DMS53 (cell line): ENCODE results near the gene PAX8.
"Not testable (repeated sequence)": the region's sequence is repeated elsewhere in the genome, so short reads cannot be mapped to it uniquely, and the experiment has no call there.

Source experiments
- DNase-seq: peaks from one replicate; lab custom pipeline; 2025; lab: John Stamatoyannopoulos, UW

The PAX8 gene

DNA sequence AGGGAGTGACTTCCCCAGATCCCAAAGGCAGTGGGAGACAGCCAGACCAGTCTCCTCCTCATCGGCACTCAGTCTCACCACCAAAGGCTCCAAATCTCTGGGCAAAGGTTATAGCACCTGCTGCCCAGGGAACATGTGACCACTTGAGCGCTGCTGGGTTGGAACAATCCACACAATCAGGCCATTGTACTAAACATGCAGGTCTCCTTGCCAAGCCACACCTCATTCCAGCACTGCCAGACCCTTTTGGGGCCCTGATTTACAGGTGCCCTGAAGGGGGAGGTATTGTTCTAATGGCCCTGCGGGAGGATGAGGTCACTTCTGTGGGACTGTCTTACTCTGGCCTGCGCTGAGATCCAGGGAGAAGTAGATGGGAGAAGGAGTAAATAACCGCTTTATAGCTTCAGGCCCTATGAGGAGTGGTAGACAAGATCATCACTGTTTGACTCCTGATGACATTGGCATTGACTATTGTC is 10.0 kb upstream of the PAX8 start:
- peak; percentile 95 for DNase-seq

DNA sequence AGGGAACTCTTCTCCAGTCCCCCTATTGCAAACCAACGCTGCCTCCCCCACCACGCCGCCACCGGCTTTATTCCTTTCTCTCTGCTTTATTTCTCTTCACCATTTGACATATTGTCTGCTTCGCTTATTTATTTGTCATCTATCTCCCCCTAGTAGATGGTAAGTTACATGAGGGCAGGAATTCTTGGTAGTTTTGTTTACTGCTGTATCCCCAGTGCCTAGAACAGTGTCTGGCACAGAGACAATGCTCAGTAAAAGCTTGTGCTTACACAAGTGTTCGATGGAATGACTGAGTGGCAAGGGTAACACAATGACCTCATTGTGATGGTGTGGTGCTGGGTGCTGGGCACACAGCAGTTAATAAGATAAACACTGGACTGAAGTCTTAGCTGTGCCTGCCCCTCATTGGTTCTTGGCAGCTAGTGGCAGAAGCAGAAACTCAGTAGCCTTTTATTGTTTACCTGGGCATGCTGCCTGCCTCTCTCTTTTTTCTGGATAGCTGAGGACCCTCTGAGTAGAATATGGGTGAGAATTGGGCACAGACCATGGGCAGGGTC is 9.5 kb upstream of the PAX8 start:
- peak; percentile 87 for DNase-seq

- DNase-seq, result no peak
Observed at GRCh38 chr2:113285816-113286215, 7.1 kb upstream of the PAX8 start.

DNA sequence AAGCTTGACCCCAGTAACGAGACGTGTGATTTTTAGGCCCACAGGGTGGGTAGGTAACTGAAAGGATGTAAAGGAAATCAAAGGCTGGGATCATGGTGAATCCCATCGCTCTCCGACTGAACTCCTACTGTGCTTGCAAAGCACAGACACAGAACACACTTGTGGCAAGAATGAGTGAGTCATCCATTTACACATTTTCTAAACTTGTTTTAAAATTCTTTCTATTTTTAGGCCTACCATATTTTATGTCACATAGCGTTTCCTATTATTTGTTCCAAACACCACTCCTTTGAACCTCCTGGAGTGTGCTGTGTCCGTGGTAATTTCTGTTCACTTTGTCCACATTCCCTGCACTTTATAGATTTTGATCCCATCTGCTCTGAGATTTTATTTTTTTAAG is 6.3 kb upstream of the PAX8 start:
- DNase-seq, result not testable (repeated sequence)

- DNase-seq, result no peak
Observed at GRCh38 chr2:113284476-113284875, 5.8 kb upstream of the PAX8 start.

DNA sequence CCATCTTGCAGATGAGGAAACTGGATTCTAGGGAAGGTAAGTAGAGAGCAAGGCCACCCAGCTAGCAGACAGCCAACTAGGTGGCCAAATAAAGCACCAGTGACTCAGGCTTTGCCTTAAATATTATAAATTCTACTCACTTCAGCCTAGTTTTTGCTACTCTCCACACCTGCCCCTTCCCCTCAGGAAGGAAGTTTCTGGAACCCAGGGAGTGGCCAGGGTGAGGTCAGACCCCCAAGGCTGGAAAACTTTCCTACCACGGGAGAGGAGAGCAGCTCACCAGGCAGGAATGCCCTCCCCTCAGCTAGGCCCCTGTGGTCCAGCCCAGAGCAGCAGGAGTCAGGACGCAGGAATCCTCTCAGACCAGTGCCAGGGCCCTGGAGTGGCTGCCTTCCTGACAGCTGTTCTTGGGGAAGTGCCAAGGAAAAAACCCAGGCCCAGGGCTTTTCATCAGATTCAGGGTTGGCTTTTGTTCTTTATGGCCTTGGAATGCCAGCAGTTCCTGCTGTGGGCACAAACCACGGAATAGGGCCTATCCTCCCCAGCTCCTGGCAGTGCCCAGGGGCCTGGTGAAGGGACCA is 5.1 kb upstream of the PAX8 start:
- DNase-seq, result peak; percentile 49

GRCh38 chr2:113282747-113283533 is 4.2 kb upstream of the PAX8 start:
- peak; percentile 55 for DNase-seq

GRCh38 chr2:113281910-113282746 is 3.4 kb upstream of the PAX8 start:
- DNase-seq, result no peak

DNA sequence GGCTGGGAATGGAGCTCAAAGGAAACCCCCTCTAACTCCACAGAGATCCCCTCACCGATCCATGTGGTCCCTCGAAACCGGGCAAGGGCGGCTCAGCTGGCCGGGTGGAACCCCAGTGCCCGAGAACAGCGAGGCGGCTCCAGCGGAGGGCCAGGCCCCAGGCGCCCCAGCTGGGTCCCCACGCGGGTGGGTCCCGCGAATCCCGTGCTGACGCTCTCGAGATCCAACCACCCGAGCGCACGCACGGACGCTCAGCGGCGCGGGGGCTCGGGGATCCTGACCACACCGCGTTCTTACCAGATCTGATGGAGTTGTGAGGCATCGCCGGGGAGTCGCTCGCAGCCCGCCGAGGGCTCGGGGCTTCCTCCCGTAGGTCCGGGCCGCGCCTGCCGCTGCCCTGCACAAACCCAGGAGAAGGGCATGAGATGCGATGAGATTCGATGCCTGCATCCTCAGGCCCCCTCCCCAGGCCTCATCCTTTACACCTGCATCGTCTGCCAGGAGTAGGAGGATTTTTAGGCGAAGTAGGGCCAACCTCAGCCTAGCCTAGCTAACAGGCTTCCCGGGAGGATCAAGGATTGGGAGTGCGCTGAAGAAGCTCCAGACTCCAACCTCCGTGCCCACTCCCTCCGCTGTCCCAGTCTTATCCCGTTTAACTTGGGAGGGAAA is 514 bp downstream of the PAX8 start:
- no peak for DNase-seq

- DNase-seq, result no peak
Observed at GRCh38 chr2:113277474-113278072, 1.1 kb downstream of the PAX8 start.

- no peak for DNase-seq
Observed at GRCh38 chr2:113276761-113277425, 1.8 kb downstream of the PAX8 start.

GRCh38 chr2:113276216-113276760 is 2.4 kb downstream of the PAX8 start:
- DNase-seq, result no peak

GRCh38 chr2:113275556-113276215 is 3.0 kb downstream of the PAX8 start:
- DNase-seq, result no peak

DNA sequence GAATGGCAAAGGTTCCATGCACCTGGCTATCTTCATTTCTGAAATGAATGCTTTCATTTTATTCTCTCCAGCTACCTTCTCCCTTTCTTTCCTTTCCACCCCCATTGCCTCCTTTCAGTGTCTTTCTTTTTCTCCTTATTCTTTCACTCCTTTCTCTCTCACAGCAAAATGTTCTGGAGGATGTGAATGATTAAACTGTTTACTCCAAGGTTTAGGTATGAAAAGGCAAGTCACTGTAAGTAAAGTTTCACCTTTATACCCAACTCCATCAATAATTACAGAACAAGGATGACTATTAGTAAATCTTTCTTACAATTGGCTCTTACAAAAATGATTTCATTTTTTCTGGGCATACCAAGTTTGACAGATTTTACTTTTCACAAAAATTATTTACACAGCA is 4.3 kb downstream of the PAX8 start:
- DNase-seq, result no peak

GRCh38 chr2:113273981-113274380 is 4.7 kb downstream of the PAX8 start:
- no peak for DNase-seq

DNA sequence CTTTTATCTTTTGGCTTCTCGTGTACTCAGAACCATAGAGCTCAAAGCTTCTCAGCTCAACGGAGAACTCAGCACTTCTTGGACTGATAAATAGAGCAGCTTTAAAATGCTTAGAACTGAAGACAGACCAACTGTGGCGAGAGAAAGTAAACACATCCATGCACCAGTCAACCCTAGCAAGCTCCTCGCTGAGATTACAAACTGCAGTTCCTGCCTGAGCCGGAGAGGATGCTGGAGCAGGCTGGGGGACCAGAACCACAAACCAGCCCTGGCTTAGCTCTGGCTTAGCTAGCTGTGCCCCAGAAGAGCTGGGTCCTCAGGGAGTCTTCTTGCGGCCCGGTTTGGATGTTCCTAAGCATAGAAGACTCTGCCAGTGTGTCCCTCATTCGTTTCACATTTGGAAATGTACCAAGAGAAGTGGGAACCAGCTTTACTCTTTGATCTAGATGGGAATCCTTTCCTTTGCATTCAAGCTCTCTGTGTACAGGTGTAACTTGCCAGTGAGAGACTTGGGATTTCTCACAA is 5.6 kb downstream of the PAX8 start:
- peak; percentile 24 for DNase-seq

DNA sequence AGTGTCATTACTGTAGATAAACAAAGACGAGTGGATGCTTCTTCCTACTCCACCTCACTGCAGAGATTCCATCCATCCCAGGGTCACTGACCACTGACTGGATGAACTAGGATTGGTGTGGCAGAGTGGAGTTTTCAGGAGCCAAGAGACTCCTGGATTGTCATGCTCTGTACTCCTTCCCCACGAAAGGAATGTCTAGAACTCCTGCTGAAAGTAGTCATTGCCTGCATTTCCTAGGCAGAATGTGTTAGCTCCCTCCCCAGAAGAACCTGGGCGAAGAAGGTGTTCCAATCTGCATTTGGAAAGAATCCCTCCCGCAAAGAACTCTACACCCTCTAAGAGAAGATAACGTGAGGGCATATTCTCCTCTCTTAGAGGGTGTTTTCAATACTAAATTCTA is 6.2 kb downstream of the PAX8 start:
- DNase-seq, result no peak

GRCh38 chr2:113268621-113269360 is 9.9 kb downstream of the PAX8 start:
- no peak for DNase-seq

DNA sequence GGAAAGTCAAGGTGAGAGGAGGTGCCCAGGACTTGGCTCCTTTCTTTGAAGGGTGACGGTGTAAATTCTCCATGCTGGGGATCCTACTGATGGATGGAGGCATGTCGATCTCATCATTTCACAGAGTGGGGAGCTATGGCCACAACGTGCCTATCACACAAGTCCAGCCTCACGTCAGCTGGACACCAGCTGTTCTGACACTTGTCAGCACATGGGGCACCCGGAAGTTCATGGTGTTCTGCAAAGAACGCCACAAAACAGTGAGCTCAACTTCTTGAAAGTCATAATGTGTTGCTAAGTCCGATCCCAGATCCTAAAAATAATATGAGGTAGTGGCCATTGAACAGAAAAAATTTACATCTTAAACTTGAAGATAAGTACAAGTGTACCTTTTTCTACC is 12.3 kb downstream of the PAX8 start:
- no peak for DNase-seq
